Left lung (tissue), 10 donors: Measurements from ENCODE around the gene NHERF1. TPM values are rescaled to one million over a fixed set of nuclear protein-coding genes. Genes with fewer than 3 reads are reported as not detected.

Experiments
- ATAC-seq: fragments of 200-7000 bp; cut with Tn5 transposase; one replicate; pipeline ENCODE4 v1.9.1; 2020; ENCODE audit warnings: moderate library complexity
- DNase-seq, 4 donors: peaks; one replicate each; pipeline ENCODE4 v3.0.0-alpha.2; 2013 to 2020
- H3K27ac ChIP-seq, 2 donors: fragments of 200-600 bp; sonication (generic) in 1 of 2; one replicate each; pipeline versions ENCODE4 v1.5.0 to v1.8.0; 2020 to 2021
- H3K27me3 ChIP-seq, 2 donors: fragments of 200-600 bp; sonication (generic) in 1 of 2; one replicate each; pipeline versions ENCODE4 v1.5.0 to v1.8.0; 2020 to 2021
- H3K36me3 ChIP-seq, 2 donors: fragments of 200-600 bp; sonication (generic) in 1 of 2; one replicate each; pipeline versions ENCODE4 v1.5.0 to v1.8.0; 2020 to 2021
- H3K4me1 ChIP-seq, 2 donors: fragments of 200-600 bp; one replicate each; pipeline ENCODE4 v1.8.0; 2021
- H3K4me3 ChIP-seq, 2 donors: fragments of 200-600 bp; sonication (generic) in 1 of 2; one replicate each; pipeline versions ENCODE4 v1.5.0 to v1.8.0; 2020 to 2021; ENCODE audit warnings: mild to moderate bottlenecking in 1 of 2
- H3K9me3 ChIP-seq, 2 donors: fragments of 200-600 bp; sonication (generic) in 1 of 2; one replicate each; pipeline versions ENCODE4 v1.5.0 to v1.8.0; 2020 to 2021
- intact Hi-C, 2 donors: fragments of 100-400 bp; cut with DNase I; formaldehyde crosslinking; loops; one replicate each; pipeline versions ENCODE4 v1.11.2 to v1.14.2; 2022
- polyA plus RNA-seq, 6 donors: library from polyadenylated mRNA; unstranded; fragments of 120-200 nt; gene quantifications; one replicate each; pipeline ENCODE4 v1.2.1, GENCODE V29; 2013; ENCODE audit not compliant: insufficient read length in 6 of 6
- total RNA-seq, 2 donors: library from RNA; stranded (reverse); fragmentation: NEBNext Ultra II Directional; extraction: Animal tissue kit (Norgen Biotek cat#: 25700); gene quantifications; one replicate each; pipeline ENCODE4 v1.2.1, GENCODE V29; 2021
- TF ChIP-seq, protein P1 (sequence below), 2 donors: fragments of 200-600 bp; sonication (generic) in 1 of 2; IDR thresholded peaks; one replicate each; pipeline versions ENCODE4 v1.5.0 to v1.8.0; 2021; ENCODE audit warnings: antibody characterized with exemption in 2 of 2
- donor health status: DM: no; HTN: yes; CAD: no.
- donor health status: DM: no; HTN: no; CAD: no.

NHERF1 gene
- total and polyA plus RNA-seq, 8 donors = 25.5 to 65.5 (median 48.6) TPM

GRCh38 chr17:74812109-74813009, 63.9 kb downstream of the NHERF1 start:
- intact Hi-C loops = no loop called here
- Histone ChIP-seq H3K9me3 (no peaks in the 10 kb centered on the region), H3K36me3 (peaks cover 0 to 22% of the 10 kb centered on the region in 2 donors), H3K4me3 (no peak overlapping the region), H3K4me1 (peaks cover 0 to 35% of the 10 kb centered on the region in 2 donors), H3K27ac (peak overlapping the region in 1 of 2 donors; percentile 56), H3K27me3 (no peaks in the 10 kb centered on the region)
- ATAC-seq = peak; percentile 78
- peak in 2 of 4 donors; percentile 42 to 57 for DNase-seq
- TF ChIP-seq, protein P1, sequence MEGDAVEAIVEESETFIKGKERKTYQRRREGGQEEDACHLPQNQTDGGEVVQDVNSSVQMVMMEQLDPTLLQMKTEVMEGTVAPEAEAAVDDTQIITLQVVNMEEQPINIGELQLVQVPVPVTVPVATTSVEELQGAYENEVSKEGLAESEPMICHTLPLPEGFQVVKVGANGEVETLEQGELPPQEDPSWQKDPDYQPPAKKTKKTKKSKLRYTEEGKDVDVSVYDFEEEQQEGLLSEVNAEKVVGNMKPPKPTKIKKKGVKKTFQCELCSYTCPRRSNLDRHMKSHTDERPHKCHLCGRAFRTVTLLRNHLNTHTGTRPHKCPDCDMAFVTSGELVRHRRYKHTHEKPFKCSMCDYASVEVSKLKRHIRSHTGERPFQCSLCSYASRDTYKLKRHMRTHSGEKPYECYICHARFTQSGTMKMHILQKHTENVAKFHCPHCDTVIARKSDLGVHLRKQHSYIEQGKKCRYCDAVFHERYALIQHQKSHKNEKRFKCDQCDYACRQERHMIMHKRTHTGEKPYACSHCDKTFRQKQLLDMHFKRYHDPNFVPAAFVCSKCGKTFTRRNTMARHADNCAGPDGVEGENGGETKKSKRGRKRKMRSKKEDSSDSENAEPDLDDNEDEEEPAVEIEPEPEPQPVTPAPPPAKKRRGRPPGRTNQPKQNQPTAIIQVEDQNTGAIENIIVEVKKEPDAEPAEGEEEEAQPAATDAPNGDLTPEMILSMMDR (IDR thresholded peaks at IDR 0.05) = no peak

DNA sequence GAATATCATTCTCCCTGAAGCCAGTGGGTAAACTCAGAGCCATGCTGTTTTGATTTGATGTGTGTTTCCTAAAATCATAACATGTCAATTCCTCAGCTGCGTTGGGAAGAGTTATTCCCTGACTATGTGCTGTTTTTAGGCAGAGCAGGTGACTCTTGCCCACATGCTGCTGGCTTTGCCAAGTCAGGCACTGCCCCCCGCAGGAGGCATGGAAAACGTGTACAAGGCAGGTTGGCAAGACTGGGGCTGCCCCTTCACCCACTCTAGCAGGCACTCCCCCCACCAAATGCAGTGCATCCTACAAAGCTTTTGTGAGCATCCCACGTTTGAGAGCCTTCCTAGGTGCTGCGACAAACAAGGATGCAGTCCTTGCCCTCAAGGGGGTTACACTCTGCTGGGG, 66.0 kb downstream of the NHERF1 start:
- no peaks in the 10 kb centered on the region for H3K9me3 ChIP-seq
- H3K36me3 ChIP-seq = peaks cover 0 to 30% of the 10 kb centered on the region in 2 donors
- H3K4me1 ChIP-seq = peaks cover 0 to 27% of the 10 kb centered on the region in 2 donors
- intact Hi-C loops = no loop called here
- DNase-seq = peak in 1 of 4 donors; percentile 34
- no peaks in the 10 kb centered on the region for H3K27me3 ChIP-seq
- TF ChIP-seq, protein P1 (IDR thresholded peaks at IDR 0.05) = no peak
- H3K27ac ChIP-seq = no peak overlapping the region
- no peak for ATAC-seq
- no peak overlapping the region for H3K4me3 ChIP-seq

DNA sequence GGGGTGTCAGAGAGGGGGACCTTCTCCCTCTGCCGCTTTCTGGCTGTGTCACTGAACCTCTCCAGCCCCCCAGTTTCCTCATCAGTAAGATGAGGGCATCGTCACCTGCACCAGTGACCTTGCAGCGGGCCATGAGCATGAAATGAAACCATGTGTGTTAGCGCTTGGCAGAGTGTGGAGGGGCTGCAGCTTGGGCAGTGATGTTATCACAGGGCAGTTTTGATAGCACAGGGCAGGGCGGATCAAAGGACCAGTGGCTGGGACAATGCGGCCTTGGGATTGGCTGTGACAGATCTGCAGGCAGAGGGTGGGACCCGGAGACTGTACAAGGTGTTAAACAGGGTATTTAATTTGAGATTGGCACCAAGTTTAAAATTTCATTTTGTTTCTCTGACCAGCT, 66.6 kb downstream of the NHERF1 start:
- H3K36me3 ChIP-seq = peaks cover 0 to 32% of the 10 kb centered on the region in 2 donors
- H3K27ac ChIP-seq = peak overlapping the region in 1 of 2 donors; percentile 19

GRCh38 chr17:74815550-74816370, 67.3 kb downstream of the NHERF1 start:
- TF ChIP-seq, protein P1 (IDR thresholded peaks at IDR 0.05) = no peak
- peak; percentile 32 for ATAC-seq

More for the DNA sequence above, 66.6 kb downstream of the NHERF1 start:
- Histone ChIP-seq H3K4me3 (no peak overlapping the region), H3K27me3 (no peaks in the 10 kb centered on the region), H3K9me3 (no peaks in the 10 kb centered on the region), H3K4me1 (peaks cover 0 to 27% of the 10 kb centered on the region in 2 donors)
- no peak for ATAC-seq
- intact Hi-C loops = no loop called here
- no peak for DNase-seq
- TF ChIP-seq, protein P1 (IDR thresholded peaks at IDR 0.05) = no peak

More at GRCh38 chr17:74815550-74816370, 67.3 kb downstream of the NHERF1 start:
- Histone ChIP-seq H3K27ac (peak overlapping the region in 1 of 2 donors; percentile 19), H3K9me3 (no peaks in the 10 kb centered on the region), H3K27me3 (no peaks in the 10 kb centered on the region), H3K36me3 (peaks cover 0 to 35% of the 10 kb centered on the region in 2 donors), H3K4me3 (no peak overlapping the region), H3K4me1 (peaks cover 0 to 27% of the 10 kb centered on the region in 2 donors)
- intact Hi-C loops = no loop called here
- DNase-seq = no peak
